Midbrain (tissue), 1 donor: ENCODE data around the gene ANXA5.
"Not testable (repeated sequence)": the region's sequence is repeated elsewhere in the genome, so short reads cannot be mapped to it uniquely, and the experiment has no call there.

Experiments used
- DNase-seq: peaks from one replicate; lab custom pipeline; 2025; lab: John Stamatoyannopoulos, UW

Gene ANXA5

GRCh38 chr4:121679267-121679666 is 17.5 kb downstream of the ANXA5 start:
- DNase-seq: no peak

GRCh38 chr4:121677524-121677923 is 19.3 kb downstream of the ANXA5 start:
- no peak for DNase-seq

GRCh38 chr4:121676345-121677075 is 20.3 kb downstream of the ANXA5 start:
- no peak for DNase-seq

- DNase-seq: no peak
These were observed 21.1 kb downstream of the ANXA5 start for GRCh38 chr4:121675715-121676114.

GRCh38 chr4:121674696-121675095 is 22.1 kb downstream of the ANXA5 start:
- no peak for DNase-seq

- no peak for DNase-seq
These were observed 22.6 kb downstream of the ANXA5 start for GRCh38 chr4:121674191-121674590.

- DNase-seq: no peak
These were observed 27.6 kb downstream of the ANXA5 start for GRCh38 chr4:121669163-121669550.

GRCh38 chr4:121668368-121669162 is 28.2 kb downstream of the ANXA5 start:
- DNase-seq: no peak

- no peak for DNase-seq
These were observed 30.6 kb downstream of the ANXA5 start for GRCh38 chr4:121666091-121666679.

GRCh38 chr4:121665371-121665770 is 31.4 kb downstream of the ANXA5 start:
- no peak for DNase-seq

GRCh38 chr4:121662225-121662624 is 34.6 kb downstream of the ANXA5 start:
- DNase-seq: no peak

- not testable (repeated sequence) for DNase-seq
These were observed 36.4 kb downstream of the ANXA5 start for GRCh38 chr4:121660175-121660933.

- DNase-seq: no peak
These were observed 38.7 kb downstream of the ANXA5 start for GRCh38 chr4:121658125-121658524.

- DNase-seq: peak; percentile 39
These were observed 40.5 kb downstream of the ANXA5 start for GRCh38 chr4:121656269-121656641.

GRCh38 chr4:121655320-121656268 is 41.2 kb downstream of the ANXA5 start:
- no peak for DNase-seq

GRCh38 chr4:121654738-121655137 is 42.0 kb downstream of the ANXA5 start:
- no peak for DNase-seq

- no peak for DNase-seq
These were observed 42.8 kb downstream of the ANXA5 start for GRCh38 chr4:121653986-121654385.

- no peak for DNase-seq
These were observed 43.6 kb downstream of the ANXA5 start for GRCh38 chr4:121653214-121653613.

GRCh38 chr4:121651597-121651996 is 45.2 kb downstream of the ANXA5 start:
- DNase-seq: no peak

GRCh38 chr4:121650741-121651140 is 46.0 kb downstream of the ANXA5 start:
- DNase-seq: no peak

GRCh38 chr4:121648516-121648915 is 48.3 kb downstream of the ANXA5 start:
- no peak for DNase-seq
